HS-5 (cell line): ENCODE measurements around the gene AIG1.

Source experiments
- DNase-seq: peaks from one replicate; pipeline ENCODE4 v3.0.0-alpha.2; 2012; ENCODE audit warnings: low read depth

Gene AIG1

DNA sequence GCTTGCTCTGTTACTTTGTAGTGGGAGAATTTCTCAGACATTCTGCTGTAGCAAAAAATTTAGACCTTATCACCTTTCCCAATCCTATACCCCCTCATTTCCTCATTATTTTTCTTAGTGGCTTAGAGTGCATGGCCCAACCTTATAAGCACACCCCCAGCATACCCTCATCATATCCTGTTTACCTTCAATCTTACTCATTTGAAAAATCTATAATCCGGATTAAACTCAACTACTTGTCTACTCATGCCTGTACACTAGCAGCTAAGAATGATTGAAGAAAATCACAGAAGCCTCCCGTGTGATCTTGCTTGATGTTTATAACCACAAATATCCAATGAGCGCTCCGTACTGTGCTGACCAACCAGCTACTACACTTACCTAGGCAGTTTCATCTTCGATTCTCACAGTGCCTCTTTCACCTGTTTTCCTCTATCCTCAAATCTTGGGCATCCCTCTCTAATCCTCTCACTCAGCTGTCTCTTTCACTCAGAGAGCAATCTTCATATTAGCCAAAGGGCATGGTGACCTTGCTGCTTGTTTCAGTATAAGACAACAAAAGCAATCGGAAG, 36.6 kb downstream of the AIG1 start:
- no peak for DNase-seq

DNA sequence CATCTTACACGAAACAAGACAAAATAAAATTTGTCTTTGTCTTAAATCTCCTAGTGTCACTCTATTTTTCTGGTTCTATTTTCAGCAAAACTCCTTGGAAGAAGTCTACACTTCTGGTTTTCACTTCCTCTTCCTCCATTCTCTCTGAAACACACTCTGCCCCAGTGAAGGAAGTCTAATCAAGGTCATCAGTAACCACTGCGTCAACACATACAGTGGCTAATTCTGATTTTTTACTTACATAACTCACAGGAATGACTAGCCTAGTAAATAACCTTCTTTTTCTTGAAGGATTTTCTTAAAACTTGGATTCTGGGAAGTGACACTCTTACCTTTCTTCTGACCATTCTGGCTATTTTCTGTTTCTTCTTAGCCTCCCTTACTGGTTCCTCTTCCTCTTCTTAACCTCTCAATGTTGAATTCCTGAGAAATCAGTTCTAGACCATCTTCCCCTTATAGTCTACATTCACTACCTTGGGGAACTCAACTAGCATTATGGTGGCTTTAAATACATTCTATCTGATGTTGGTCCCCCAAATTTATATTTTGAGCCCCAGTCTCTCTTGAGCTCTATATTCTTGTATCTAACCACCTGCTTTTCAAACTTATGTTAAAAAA, 37.5 kb downstream of the AIG1 start:
- DNase-seq: no peak

DNA sequence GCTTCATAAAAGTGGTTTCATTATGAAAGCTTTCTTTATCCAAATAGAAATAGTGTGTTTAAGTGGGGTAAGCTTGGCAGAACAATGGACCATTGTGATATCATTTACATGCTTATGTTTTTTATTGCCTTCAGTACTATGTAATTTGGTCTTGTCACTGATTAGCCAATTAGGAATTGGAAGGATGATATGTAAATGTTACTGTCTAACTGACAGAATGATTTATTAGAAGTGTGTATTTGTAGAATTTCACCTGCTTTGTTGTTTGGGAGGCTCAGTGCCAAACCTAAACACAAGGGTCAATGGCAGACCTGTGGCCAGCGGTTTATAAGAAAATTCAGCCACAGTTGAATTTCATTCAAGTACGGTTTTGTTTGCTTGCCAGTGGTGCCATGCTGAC, 39.0 kb downstream of the AIG1 start:
- DNase-seq: no peak

DNA sequence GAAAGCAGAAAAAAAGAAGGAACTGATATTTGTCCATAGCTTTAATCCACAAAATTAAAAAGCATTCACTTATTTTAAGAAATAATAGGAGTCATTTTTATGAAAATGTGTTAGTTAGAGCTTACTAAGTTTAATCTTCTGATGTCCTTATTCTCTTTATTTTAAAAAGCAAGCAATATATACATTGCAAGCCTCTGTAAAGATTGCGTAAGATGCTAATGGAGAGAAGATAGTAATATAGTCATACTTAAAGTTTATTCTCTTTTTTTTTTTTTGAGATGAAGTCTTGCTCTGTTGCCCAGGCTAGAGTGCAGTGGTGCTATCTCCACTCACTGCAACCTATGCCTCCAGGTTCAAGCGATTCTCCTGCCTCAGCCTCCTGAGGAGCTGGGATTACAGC, 39.7 kb downstream of the AIG1 start:
- DNase-seq: no peak

DNA sequence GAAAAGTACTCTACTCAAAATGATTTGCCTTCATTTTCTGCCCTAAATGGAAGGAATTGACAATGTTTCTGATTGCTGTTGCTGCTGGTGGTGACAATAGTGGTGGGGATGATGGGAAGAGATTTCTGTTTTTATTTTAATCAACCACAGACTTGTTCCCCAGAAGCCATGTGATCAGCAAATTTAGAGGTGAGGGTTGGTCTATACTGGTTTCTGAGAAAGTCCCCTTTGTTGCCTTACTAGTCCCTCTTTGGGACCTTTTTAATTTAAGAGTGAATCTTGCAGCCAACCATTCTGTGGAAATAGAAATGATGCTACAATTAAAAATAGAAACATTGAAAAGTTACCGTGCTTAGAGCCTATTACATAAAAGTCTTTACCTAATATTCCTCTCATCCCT, 43.2 kb downstream of the AIG1 start:
- DNase-seq: no peak

DNA sequence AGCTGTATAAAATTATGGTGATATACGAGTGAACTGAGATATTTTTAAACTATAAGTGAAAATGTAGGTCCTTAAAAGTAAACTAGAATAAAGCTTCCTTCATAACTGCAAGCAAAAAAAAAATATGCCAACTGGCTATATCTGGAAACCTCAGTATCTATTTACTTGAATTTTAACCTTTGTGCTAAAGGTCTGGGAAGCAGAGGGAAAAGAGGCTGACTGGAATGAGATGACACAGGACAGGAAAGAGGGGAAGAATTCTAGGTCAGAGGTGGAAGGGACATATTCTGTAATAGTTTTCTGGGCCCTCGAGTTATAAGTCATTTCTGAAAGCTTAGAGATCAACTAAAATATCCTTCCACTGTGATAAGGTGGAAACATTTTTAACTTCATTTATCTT, 46.8 kb downstream of the AIG1 start:
- DNase-seq: no peak

DNA sequence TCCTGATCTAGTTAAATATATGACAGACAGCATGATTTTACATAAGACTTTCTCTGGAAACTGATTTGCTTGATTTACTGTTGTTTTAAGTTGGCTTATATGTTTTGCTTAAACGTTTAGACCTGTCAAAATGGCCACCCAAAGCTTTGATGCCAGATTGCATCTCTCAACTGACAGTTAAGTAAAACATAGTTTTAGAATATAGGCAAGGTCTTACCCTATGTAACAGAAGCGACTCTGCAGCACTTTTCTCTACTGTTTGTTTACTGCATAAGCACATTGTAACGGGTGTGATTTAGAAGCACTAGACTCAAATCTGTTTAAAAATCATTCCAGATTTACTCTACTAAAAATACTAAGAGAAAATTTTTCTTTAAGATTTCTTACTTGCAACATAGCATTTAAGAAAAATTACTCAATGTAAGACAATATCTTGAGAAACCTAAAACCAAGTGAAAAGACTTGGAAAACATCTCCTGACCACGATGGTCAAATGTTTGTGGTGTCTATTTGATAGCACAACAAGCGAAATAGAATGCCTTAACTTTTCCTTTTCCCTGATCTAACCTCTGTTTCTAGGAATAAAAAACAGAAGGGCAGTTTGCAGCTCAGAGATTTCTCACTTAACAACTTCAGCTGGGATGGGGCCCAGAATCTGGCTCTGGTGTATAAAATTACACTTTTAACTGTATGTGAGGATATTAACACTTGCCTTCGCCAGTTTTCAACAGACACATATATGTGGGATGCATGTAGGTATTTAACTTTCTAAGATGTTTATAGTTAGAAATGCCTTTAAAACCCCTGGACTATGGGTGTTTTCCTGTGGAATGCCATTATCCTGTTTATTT, 47.4 kb downstream of the AIG1 start:
- no peak for DNase-seq

DNA sequence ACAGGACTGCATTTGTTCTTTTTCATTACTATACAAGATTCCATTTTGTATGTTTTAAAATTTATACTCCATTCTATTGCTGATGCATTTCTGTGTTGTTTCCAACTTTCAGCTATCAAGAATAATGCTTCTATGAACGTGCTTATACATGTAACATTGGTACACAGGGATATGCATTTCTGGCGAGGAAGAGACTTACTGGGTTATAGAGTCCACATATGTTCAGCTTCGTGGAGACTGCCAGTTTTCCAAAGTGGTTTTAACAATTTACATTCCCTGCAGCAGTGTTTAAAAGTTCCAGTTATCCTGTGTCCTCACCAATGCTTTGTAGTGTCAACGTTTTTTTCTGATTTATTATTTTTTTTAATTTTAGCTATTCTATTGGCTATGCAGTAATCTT, 48.5 kb downstream of the AIG1 start:
- no peak for DNase-seq

DNA sequence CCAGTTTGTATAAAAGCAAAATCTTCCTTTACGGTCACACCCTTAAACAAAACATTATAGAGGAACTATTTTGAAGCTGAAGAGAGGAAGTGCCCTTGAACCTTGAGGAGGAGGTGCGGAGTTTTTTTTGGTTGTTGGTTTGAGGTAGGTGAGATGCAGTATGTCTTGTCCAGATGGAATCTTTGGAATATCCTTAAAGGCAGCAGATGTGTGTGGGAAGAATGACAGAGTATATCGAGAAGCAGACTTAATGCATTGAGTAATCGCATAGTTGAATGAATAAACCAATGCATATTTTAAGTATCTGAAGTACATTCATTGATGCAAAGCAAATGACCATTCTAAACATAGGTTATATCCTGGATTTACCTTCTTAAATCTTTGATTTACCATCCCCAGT, 49.9 kb downstream of the AIG1 start:
- peak; percentile 57 for DNase-seq

DNA sequence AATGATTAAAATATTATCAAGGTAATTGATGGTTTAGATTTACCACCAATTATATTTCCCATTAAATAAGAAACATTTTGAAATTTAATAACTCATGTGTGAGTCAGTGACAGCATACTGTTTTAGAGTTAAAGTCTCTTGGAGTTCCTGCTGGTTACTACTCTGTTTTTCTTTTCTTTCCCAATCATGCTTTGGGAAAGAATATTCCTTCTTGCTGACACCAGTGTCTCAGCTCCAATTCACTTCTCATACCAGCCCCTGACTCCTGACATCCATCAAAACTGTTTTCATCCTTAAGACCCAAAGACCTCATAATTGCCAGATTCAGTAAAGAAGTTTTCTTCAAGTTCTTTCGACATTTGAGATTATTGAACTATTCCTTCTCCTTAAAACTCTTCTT, 50.3 kb downstream of the AIG1 start:
- no peak for DNase-seq

DNA sequence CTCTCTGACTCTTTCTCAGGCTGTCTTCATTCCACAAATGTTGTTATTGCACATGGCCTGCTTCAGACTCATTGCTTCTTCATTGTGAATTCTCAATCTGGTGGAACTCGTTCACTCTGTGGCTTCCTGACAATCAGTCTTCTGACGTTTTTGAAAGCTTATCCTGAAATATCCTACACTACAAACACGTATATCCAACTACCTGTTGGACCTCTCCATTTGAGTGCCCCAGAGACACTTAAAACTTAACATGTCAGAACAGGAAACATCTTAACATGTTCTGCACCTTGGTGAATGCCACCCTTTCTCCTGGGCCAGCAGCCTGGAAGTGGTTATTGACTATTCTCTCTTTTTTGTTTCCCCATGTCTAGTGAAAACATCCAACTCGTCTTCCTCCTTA, 50.8 kb downstream of the AIG1 start:
- DNase-seq: no peak

DNA sequence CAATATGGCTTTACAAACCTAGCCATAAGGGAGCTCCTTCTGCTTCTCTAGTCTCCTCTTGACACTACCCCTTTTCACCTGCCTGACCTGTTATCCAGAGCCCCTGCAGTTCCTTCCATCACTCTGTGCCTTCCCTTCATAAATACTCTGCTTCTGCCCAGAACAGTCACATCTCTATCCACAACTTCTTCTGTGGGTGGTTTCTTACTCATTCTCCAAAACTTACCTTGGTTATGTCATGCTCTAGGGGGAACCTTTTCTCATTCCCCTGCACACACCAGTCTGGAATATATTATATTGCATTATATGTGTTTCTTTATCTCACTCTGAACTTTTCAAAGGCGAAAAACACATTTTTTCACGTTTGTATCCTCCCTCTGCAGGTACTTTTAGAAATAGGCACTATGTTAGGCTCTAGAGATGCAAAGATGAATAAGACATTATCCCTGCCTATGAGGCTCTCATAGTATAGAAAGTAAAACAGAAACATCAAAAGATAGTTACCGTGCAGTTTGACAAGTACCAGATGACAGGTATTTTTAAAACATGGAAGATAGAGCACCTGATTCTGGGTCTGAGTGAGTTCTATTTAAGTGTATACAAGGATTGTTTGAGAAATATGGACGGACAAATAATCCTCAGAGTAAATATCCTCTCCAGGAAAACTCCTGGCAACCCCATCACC, 51.5 kb downstream of the AIG1 start:
- DNase-seq: no peak

DNA sequence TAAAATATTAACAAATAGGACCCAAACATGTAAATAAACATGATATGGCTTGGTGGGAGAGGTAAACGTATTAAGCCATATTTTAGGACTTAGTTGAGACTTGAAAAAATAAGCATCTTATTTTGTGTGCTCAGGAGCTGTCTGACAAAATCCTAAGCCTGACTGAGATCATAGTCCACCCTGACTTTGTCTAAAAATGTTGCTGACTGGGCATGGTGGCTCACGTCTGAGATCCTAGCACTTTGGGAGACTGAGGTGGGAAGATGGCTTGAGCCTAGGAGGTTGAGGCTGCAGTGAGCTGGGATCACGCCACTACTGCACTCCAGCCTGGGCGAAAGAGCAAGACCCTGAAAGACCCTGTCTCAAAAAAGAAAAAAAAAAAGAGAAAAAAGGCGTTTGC, 52.1 kb downstream of the AIG1 start:
- no peak for DNase-seq

DNA sequence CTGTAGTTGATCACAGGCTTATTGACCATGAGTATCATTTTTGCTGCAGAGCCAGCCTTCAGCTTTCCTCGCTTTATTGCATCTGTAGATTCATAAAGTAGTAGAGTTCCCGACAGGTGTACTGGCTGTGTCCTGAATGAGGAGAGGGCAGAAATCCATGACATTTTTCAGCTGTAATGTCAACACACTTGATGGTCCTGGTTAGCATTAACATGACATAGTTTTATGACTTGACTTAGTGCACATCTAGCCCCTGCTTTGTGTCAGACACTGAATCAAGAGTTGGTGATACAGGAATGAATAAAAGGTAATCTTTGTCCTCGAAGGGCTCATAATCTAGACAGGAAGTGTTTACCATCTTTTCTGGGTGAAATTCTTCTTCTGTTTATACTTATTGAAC, 55.0 kb downstream of the AIG1 start:
- no peak for DNase-seq

DNA sequence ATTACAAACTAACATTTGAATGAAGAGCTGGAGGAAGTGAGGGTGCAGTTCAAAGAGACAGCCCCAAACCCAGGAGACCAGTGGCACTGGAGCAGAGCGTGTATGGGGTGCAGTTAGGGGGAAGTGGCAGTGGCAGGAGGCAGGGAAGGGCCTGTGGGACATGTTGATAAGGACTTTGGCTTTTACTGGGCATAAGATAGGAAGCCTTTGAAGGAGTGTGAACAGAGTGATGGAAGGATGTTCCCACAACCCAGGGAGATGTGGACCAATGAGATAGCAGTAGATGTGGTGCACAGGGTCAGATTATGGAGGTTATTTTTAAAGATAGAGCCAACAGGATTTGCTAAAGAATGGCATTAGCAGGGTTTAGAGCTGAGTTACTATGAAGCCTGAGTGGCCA, 56.4 kb downstream of the AIG1 start:
- DNase-seq: no peak

DNA sequence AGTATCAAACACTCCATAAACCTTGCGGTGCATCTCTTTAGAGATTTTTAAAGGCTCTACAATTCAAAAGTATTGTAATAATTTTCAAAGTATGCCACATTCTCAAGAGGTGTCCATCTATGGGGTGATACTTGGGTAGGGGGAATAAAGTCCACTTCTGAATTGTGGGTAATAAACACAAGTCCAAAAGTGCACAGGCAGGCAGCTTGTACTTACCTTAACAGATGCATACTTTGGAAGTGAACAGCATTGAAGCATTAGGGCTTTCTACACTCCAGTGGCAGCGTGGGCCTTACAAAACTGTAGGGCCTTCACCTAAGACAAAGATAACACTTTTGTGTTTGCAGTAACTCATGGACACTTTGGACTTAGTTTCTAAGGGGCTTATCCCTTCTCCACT, 58.6 kb downstream of the AIG1 start:
- no peak for DNase-seq

DNA sequence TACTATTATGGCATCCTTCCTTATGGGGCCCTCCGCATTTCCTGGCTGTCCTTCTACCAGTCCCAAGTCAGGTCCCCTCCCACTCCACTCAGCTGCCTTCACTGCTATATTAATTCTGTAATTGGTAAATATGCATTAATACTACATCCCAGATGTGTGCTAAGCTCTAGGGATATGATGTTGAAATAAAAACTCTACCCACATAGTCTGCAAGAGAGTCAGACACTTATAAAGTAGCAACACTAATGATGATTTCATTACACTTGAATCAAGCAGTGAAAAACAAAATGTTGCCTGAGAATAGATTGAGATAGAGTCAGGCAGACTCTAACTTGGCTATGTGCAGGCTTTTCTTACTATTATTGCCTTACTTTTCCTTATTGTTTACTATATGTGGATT, 62.4 kb downstream of the AIG1 start:
- no peak for DNase-seq

DNA sequence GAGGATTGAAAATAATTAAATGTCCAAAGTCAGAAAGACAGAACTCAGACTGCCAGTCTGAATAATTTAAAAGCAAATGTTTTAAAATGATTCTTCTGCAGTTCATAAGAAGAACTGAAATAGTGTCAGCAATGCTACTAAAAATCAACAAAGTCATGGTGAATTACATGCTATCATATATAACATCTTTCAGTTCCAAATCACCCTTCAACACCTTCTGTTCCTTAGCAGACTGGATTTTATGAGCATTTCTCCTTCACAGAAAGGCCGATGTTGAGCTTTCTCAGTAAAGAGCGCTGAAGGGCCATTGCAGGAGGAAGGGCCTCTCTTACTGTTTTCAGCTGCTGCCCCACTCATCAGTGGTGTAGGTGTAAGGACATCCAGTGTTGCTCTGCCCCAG, 63.3 kb downstream of the AIG1 start:
- DNase-seq: no peak

DNA sequence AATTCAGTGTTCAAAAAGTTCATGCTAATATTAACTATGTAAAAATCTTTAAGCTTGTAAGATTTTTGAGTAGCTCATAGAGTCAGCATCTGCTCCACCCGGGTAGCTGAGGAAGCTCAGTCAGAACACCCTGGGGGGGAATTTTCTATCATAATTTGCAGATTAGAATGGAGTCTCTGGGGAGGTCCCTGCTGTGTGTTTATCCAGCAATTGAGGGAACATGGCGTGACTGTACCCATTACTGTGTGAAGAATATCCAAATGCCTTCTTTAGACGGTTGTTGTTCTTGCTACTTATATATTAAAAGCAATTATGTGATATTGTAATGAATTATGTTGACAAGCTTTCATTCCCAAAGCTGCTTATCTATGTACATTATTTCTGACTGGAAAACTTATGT, 64.8 kb downstream of the AIG1 start:
- DNase-seq: no peak

DNA sequence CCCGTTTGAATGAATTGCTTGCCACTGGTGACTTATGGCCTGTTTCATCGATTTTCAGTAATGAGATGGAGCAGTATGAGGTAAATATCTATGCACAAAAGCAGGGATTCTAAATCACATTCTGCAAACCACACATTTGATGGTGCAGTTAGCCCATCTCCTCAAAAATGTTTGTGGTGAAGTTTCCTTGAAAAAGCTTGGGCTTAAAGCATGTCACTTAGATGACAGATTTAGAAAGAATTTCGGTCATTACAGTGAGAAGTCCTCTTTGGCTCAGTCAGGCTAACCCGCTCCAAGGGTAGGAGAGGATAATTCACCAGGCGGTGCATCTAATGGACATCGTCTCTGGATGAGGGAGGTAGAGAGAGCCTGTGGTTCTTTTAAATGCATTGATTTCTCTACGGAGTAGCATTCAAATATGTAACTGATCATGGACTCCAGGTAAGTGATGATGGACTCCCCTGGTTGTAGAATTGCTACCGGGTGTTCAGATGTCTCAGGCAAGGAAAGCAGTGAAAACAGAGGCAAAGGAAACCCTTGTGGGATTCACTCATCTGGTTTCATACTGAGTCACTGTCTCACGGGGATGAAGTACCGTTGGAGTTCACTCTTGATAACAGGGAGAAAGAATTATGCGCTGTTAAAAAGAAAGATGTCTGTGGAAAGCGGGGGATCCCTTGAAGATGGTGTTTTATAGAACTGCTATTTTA, 65.3 kb downstream of the AIG1 start:
- DNase-seq: no peak

DNA sequence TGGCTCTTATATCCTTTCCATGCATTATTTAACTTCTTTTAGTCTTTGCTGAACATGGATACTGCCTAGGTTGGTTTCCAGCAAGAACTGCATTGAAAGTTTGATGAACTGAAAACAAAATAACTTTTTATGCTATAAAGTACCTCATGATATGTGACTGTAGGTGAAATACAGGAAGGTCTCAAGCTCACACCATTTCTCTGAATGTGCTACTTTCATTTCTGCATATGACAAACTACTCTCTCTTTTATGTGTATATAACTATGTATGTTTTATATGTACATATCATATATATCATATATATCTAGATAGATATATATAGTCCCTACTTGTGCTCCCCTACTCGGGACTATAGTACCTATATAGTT, 65.9 kb downstream of the AIG1 start:
- DNase-seq: no peak

DNA sequence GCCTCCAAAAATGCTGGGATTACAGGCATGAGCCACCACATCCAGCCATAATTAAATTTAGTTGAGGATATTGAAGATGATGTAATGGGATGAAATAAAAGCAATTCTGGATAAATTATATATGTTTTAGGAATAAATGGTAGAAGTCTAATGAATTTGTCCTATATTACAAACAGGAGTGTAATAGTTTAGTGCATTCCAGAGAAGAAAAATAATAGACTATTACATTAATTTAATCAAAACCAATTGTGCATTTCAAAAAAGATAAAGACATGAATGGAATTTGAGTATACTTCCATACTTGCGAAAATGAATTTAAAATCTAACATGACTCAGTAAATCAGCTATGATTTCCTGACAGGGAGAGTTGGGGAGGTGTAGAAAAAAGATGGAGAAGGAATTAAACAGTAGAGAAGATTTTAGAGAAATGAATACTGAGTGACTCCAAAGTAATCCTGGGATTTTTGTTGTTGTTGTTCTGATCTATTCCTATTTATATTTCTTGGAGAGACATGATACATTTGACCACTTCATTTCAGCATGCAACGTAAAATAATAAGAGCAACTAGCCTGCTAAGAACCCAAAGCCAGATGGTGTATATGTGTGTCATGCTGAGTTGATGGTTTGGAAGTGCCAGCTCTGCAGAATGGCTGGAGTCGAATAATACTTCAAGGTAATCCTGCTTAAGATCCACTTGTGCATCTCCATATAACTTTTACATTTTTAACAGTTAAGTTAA, 67.4 kb downstream of the AIG1 start:
- no peak for DNase-seq
